C4-2B (cell line): ENCODE data around the gene TMEM231.
A peak's percentile ranks its signal among the peaks of the same experiment; 100 is the strongest.
"Not testable (repeated sequence)": the region's sequence is repeated elsewhere in the genome, so short reads cannot be mapped to it uniquely, and the experiment has no call there.

Experiments
- H3K27ac ChIP-seq: fragments of 450-650 bp; 2 replicates; pipeline ENCODE4 v1.5.1; 2017
- CTCF ChIP-seq: fragments of 450-650 bp; conservative IDR thresholded peaks from 2 replicates; pipeline ENCODE4 v1.5.1; 2017; ENCODE audit warnings: mild to moderate bottlenecking
- ZFX ChIP-seq: fragments of 450-650 bp; IDR thresholded peaks from 2 replicates; pipeline ENCODE4 v1.6.1; 2017

TMEM231 gene

DNA sequence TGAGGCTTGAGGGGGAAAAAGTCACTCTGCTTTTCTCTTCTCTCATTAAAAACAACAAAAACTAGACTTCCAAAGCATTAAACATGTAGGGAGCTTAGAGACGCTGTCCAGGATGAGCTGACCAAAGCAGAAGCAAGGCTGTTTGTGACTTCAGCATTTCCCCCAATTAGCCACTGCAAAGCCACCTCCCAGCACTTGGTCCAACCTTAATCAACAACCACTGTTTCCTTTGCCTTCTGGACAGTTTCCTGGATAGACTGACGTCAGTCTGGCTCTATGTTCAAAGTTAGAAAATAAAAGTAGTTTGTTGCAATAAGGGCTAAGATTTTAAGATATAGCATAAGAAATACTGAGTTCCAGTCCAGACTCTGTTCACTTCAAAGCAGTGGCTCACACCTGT is 3.1 kb downstream of the TMEM231 start:
- H3K27ac ChIP-seq = no peak overlapping the region
- TF ChIP-seq ZFX (no peak), CTCF (no peak)

DNA sequence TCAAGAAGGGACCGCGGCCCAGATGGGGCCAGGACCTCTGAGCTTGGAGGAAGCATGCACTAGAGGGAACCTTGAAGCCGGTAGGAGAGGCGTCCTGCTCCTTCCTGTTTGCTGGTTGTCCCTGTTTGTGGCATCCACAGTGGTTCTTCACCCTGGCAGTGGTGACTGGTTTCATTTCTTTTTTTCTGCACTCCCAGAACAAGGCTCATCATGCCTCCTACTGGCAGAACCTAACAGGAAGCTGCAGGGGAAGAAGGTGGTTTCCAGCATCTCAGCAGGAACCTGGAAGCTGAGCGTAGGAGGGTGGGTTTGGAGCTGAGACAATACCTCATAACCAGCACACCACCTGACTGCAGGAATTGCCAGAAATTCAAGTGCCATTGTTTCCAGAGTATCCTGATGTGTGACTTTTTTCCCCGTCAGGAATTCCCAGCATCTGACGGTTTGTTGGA is 5.8 kb downstream of the TMEM231 start:
- TF ChIP-seq ZFX = no peak
- peak; percentile 75 for TF ChIP-seq CTCF
- no peak overlapping the region for H3K27ac ChIP-seq

GRCh38 chr16:75548456-75548855 is 7.6 kb downstream of the TMEM231 start:
- not testable (repeated sequence) for H3K27ac ChIP-seq

DNA sequence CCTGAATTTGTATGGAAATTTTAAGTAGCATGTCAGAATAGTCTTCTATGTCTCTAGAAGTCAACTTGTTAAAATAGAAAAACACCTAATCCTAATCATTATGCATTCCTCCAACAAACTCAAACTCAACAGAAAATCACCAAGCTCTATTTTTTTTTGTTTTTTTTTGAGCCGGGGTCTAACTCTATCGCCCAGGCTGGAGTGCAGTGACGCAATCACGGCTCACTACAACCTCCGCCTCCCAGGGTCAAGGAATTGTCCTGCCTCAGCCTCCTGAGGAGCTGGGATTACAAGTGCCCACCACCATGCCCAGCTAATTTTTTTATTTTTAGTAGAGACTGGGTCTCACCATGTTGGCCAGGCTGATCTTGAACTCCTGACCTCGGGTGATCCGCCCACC is 9.8 kb downstream of the TMEM231 start:
- TF ChIP-seq CTCF (no peak), ZFX (no peak)
- no peak overlapping the region for H3K27ac ChIP-seq

DNA sequence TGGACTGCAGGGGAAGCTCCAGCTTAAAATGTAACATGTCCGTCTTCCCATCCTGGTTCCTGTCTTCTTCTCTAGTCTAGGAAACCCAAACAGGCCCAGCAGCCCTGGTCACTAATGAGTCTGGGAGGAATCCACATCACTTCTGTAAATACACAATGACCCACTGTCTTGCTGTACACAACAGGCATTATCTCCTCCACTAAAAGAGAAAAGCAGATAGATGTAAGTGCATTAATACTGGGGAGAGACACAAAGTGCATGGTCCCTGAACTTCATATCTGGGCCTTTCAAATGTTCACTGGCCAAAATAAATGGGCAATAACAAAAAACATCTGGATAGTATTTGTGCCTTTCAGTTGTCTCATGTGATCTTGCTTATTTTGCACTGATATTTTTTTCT is 10.2 kb downstream of the TMEM231 start:
- not testable (repeated sequence) for H3K27ac ChIP-seq

DNA sequence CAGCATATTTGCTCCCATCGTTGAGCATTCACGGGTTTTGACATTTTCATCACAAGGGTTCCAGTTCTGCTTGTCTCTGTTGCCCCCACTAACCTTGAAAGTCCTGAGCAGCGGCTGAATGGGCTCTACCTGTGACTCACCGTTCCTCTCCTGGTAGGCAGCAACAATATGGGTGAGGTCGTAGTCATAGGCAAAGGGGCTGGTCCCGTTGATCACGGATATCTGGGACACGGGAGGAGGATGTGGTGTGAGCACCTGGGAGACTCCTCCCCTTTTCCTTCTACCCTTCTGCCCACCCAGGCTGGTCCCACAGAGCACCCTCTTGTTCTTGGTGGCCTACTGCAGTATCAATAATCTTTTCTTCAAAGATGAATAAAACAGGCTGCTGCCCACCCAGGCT is 13.6 kb downstream of the TMEM231 start:
- not testable (repeated sequence) for H3K27ac ChIP-seq

GRCh38 chr16:75541236-75541635 is 14.8 kb downstream of the TMEM231 start:
- no peak overlapping the region for H3K27ac ChIP-seq
- no peak for TF ChIP-seq CTCF

GRCh38 chr16:75538882-75539565 is 17.0 kb downstream of the TMEM231 start:
- not testable (repeated sequence) for H3K27ac ChIP-seq

DNA sequence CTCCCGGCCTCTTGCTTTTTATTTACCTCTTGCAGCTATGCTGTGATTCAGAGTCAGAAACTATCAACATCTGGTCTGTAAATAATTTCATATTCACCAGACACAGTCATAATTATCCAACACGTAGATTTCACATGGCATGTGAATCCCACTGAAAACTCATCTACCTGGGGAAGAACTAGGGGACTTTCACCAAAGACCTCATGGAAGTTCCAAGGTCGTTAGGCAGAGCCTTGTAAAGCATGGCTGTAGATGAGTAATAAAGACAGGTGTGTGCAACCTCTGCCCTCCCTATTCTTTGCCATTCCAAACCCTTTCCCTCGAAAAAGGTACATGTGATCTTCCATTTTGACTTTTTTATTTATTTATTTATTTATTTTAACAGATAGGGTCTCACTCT is 18.3 kb downstream of the TMEM231 start:
- H3K27ac ChIP-seq = no peak overlapping the region

More for the DNA sequence above, 18.3 kb downstream of the TMEM231 start:
- TF ChIP-seq CTCF (no peak), ZFX (no peak)
